Measurements from ENCODE around the gene CALM1. TPM values are rescaled to one million over a fixed set of nuclear protein-coding genes. Genes with fewer than 3 reads are reported as not detected.

Gene CALM1
- total and polyA plus RNA-seq, 10 of the 15 experiments (the other 5 are each of a cell fraction or from before 2014, with no cell fraction given), result 110 to 729 (median 261) TPM

- H2AFZ ChIP-seq (ENCODE audit: control insufficient read depth, low read depth, low read length), result no peak overlapping the region
- intact Hi-C loops (cut with micrococcal nuclease; ENCODE audit: unreplicated experiment), result no loop called here
- TSS peak; percentile 27 for BruUV-seq (replicated peaks)
- H3K4me3 ChIP-seq, result no peak overlapping the region
- ChIA-PET RAD21 (ENCODE audit: unreplicated experiment) (interaction anchor here (1.6 kb wide), 1 partner anchor 292 kb away, joined by 3 read pairs; no protein-coding TSS in a partner anchor), POLR2A (no interaction called here), SMC1A (ENCODE audit: uncharacterized antibody, unreplicated experiment) (no interaction called here), CTCF (interaction anchor here (1.1 kb wide), 1 partner anchor 24 kb away, joined by 3 read pairs; no protein-coding TSS in a partner anchor)
- H3K27me3 ChIP-seq (replicated peaks in 1 of 2; ENCODE audit: control insufficient read depth in 2 of 2, insufficient read depth in 2 of 2, low read length in 1 of 2), result no peaks in the 10 kb centered on the region
- H3K9me3 ChIP-seq (replicated peaks; ENCODE audit: control insufficient read depth, insufficient read depth, low read length), result no peaks in the 10 kb centered on the region
- H3K36me3 ChIP-seq (ENCODE audit: control insufficient read depth in 2 of 2, insufficient read depth in 2 of 2, low read length in 1 of 2), result peaks cover 13 to 40% of the 10 kb centered on the region in 2 experiments
- no peak for DNase-seq (ENCODE audit: low read depth, low spot score)
- WGBS (ENCODE audit: insufficient coverage, insufficient replicate concordance, low lambda C conversion rate, missing lambda C conversion rate), result 85% methylated on average over 9 of the region's 9 CpGs
- H4K20me1 ChIP-seq (ENCODE audit: control insufficient read depth, insufficient read depth), result peaks cover 3% of the 10 kb centered on the region; the same call in 1 of the 2 replicates
- no peak overlapping the region for H3K4me2 ChIP-seq (ENCODE audit: control insufficient read depth, insufficient read depth)
- peaks cover 9% of the 10 kb centered on the region for H3K79me2 ChIP-seq (ENCODE audit: control insufficient read depth, insufficient read depth, low read length)
- TF ChIP-seq NFXL1 (IDR thresholded peaks at IDR 0.05; ENCODE audit: borderline replicate concordance), result no peak
- no peak for TF ChIP-seq RCOR1 (conservative IDR thresholded peaks at IDR 0.05; ENCODE audit: low read depth, low read length)
- TF ChIP-seq BRCA1 (IDR thresholded peaks at IDR 0.05; ENCODE audit: low read depth, low read length), result no peak
- TF ChIP-seq PAX5 (IDR thresholded peaks at IDR 0.05; ENCODE audit: borderline replicate concordance, low read depth, low read length), result no peak
- TF ChIP-seq POLR2AphosphoS2 (IDR thresholded peaks at IDR 0.05; ENCODE audit: low read depth, low read length), result 0 out of 2 replicates have a peak, but pooled peaks have one; percentile 5
- TF ChIP-seq RELB (IDR thresholded peaks at IDR 0.05; ENCODE audit: low read depth), result no peak
- no peak for TF ChIP-seq ZNF217 (IDR thresholded peaks at IDR 0.05)
- TF ChIP-seq KDM1A (IDR thresholded peaks at IDR 0.05; ENCODE audit: borderline replicate concordance), result no peak
- no peak overlapping the region for H3K9ac ChIP-seq (ENCODE audit: control insufficient read depth, insufficient read depth, low read length)
- H3K4me1 ChIP-seq (ENCODE audit: control insufficient read depth, insufficient read depth, low read length), result peaks cover 2% of the 10 kb centered on the region; the same call in 1 of the 2 replicates
- in situ Hi-C loops (cut with MboI), result no loop called here
- H3K27ac ChIP-seq (ENCODE audit: control insufficient read depth, insufficient read depth), result no peak overlapping the region
- no peak for ATAC-seq
- FAIRE-seq, result no peak
These were observed 8.3 kb downstream of the CALM1 start for GRCh38 chr14:90405101-90405500.

Data from GM12878 (cell line).